IPS DF 19.7 (cell line): Measurements from ENCODE around the gene DDR1.

ENCODE experiments used
- DNase-seq: peaks from one replicate; pipeline ENCODE4 v3.0.0-alpha.2; 2013; ENCODE audit warnings: low read depth, low spot score

The DDR1 gene

DNA sequence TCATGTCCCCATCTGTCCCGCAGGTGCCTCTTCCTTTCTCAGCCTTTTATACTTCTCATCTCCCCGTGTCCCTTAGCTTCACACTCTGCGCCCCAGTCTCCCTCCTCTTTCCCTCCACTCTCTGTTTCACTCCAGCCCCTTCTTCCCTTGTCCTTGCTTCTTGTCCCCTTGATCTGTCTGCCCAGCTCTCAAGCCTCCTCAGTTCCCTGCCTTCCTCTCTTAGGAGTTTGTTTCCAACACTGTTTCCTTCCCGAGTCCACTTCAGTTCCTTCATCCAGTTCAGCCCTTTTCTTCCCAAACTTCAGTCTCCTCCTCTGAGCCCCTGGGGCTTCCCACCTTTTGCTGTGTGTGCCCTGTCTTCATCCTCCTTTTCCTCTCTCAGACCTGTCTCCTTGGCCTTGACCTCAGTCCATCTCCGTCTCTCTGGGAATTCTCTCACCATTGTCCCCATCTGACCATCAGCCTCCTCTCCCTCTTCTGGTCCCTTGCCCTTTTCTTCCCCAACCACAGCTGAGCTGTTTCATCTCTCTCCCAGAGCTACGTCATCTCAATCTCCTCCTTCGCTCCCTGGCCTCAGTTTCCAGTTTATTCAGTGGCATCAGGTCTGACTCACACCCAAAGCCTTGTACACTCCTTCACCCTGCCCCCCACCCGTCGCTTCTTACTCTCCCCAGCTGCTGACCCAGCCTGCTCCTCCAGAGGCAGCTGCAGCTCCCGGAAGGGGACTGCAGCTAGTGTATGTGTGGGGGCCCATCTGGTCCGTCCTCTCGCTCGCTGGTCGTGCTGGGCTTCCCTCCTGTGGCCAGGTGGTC is 2.7 kb upstream of the DDR1 start:
- DNase-seq: no peak

DNA sequence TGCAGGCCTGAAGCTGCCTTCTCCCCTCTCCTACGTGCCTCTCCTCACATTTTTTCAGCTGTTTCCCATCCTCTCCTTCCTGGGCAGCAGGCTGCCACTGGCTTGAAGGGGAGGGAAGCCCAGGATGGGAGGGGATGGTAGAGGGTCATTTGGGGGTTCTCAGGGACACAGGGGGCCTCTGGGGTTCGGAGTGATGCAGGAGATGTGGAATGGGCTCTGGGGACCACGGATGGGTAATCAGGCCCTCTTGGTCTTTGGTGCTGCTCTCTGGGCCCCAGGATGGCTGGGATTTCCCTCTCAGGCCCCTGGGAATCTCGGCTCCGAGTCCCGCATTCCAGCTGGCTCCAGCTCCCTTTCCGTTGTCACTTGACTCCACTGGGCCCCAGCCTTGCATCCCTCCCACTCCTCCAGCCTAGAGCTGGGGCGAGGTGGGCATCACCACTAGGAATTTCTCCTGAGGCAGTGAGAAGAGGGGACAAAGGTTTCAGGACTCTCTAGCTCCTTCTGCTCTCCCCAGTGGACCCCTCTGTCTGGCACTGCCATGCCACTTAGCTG is 2.0 kb upstream of the DDR1 start:
- no peak for DNase-seq

GRCh38 chr6:30882759-30883684 is 1.3 kb upstream of the DDR1 start:
- no peak for DNase-seq

DNA sequence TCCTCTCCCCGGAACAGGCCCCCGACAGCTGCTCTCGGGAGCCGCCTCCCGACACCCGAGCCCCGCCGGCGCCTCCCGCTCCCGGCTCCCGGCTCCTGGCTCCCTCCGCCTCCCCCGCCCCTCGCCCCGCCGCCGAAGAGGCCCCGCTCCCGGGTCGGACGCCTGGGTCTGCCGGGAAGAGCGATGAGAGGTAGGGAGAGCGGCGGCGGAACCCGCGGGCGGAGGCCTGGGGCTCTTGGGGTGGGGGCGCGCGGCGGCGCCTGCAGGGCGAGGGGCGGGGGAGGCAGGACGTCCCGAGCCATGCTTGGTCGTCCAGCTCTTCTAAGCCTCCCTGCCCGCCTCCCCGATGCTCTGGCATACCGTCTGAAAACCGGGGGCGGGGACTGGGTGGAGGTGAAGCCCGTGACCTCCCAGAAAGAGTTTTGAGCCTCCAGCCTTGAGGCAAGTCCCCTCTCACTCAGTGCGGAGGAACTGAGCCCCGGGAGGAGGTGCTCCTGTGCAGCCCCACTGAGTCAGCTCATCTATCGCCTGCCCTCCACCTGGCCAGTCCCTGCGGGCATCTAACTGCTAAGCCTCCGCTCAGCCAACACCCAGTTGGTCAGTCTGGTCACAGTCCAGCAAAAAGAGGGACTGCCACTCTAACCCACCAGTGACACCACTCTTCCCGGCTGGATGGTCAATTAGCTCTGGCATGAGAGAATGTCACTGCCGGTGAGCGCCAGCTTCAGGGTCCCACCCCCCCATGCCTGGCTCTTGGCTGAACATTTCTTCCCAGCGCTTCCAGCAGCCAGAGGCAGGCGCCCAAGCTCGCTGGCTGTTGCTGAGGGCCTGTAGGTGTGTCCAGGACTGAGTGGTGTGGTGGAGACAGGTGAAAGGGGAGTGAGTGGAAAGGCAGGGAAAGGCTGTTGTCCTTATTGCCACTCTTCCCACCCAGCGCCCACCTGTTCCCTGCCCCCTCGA is 482 bp downstream of the DDR1 start:
- DNase-seq: no peak

- DNase-seq: no peak
These were observed 1.2 kb downstream of the DDR1 start for GRCh38 chr6:30885481-30885998.

GRCh38 chr6:30885999-30886896 is 1.9 kb downstream of the DDR1 start:
- peak; percentile 96 for DNase-seq

DNA sequence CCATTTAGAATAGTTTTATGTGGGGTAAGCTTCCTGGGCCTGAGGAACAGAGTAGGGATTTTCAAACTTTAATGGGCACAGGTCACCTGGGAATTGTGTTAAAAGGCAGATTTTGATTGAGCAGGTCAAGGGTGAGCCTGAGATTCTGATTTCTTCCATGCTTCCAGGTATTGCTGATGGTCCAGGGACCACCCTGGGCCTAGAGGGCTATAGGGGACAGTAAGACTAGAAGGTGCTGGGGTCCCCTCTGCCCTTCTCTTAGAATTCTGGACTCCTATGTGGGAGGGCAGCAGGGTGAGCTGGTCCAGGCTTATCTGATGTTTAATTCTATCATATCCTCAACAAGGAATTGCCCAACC is 2.6 kb downstream of the DDR1 start:
- DNase-seq: no peak

GRCh38 chr6:30887901-30888815 is 3.8 kb downstream of the DDR1 start:
- no peak for DNase-seq

DNA sequence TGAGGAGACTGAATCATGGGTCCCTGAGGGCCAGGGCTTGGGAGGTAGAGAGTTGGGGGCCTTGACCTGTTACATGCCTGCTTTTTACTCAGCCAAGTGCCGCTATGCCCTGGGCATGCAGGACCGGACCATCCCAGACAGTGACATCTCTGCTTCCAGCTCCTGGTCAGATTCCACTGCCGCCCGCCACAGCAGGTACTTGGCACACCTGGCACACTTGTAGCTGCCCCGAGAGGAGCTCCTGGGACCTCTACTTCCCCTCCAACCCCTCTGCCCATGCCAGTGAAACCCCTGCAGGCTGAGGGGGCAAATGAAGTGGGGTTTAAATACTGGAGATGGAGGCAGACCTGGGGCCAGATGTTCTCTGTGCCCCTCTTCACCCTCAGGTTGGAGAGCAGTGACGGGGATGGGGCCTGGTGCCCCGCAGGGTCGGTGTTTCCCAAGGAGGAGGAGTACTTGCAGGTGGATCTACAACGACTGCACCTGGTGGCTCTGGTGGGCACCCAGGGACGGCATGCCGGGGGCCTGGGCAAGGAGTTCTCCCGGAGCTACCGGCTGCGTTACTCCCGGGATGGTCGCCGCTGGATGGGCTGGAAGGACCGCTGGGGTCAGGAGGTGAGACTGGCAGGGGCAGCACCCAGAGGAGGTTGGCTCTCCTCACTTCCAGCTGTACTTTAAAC is 4.6 kb downstream of the DDR1 start:
- no peak for DNase-seq

- DNase-seq: no peak
These were observed 5.2 kb downstream of the DDR1 start for GRCh38 chr6:30889496-30889885.

GRCh38 chr6:30889921-30890645 is 5.8 kb downstream of the DDR1 start:
- no peak for DNase-seq

- DNase-seq: no peak
These were observed 6.5 kb downstream of the DDR1 start for GRCh38 chr6:30890646-30891449.

- no peak for DNase-seq
These were observed 7.1 kb downstream of the DDR1 start for GRCh38 chr6:30891450-30891723.

GRCh38 chr6:30891816-30892538 is 7.7 kb downstream of the DDR1 start:
- DNase-seq: no peak

DNA sequence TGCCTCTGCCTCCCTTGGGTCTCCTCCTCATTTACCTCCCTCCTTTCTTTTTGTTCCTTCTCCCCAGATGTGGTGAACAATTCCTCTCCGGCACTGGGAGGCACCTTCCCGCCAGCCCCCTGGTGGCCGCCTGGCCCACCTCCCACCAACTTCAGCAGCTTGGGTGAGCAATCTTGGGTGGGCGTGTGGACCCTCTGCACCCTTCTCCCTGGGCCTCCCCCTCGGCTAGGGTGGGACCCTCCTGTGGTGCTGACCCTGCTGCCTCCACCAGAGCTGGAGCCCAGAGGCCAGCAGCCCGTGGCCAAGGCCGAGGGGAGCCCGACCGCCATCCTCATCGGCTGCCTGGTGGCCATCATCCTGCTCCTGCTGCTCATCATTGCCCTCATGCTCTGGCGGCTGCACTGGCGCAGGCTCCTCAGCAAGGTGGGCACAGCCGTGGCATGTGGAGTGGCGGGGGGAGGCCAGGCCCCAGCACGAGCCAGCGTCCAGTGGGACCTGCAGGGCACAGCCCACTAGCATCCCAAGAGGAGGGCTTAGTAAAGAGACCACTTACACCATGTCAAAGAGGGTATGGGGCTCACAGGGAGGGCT is 8.8 kb downstream of the DDR1 start:
- no peak for DNase-seq

GRCh38 chr6:30893666-30894065 is 9.3 kb downstream of the DDR1 start:
- no peak for DNase-seq
